NOMO-1 treated with dmso at 0.1 percent for 144 hours (cell line): Measurements from ENCODE around the gene ATG9B.
"Not testable (repeated sequence)": the region's sequence is repeated elsewhere in the genome, so short reads cannot be mapped to it uniquely, and the experiment has no call there.

Source experiments
- DNase-seq: peaks from one replicate; lab custom pipeline; 2025; ENCODE audit not compliant: unreplicated experiment; lab: John Stamatoyannopoulos, UW

Gene ATG9B

GRCh38 chr7:151058781-151059366, 34.6 kb upstream of the ATG9B start:
- no peak for DNase-seq

DNA sequence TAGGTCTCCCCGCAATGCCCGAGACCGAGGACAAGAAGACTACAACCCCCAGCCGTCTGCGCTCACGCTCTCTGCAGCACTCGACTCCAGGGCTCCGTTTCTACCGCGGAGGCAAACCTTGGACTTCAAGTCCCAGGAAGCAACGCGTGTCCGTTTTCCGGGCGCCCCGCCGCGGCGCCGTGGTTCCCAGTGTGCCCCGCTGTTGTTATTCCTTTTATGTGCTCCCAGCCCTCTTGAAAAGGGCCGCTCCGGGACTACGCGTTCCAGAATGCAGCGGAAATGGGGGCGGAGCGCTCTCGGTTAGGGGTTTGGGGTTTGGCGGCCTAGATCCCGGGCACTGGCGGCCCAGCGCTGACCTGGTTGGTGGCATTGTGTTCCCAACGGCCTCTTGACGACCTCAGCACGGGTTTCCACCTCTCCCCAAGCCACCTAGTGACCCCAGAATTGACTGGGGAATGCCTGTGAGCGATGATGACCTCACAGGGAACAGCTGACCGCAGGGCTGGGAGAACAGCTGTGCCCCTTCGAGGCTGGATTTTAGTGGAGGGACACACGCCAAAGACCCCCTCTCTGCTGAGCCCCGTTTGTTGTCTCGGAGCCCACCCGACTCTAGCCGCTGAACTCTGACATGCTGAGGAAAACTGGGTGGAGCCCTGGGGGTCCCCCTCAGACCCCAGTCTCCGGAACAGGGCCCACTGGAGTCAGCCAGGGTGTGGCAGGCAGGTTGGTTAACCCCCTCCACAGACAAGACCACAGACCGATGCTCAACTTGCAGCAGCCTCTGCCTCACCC, 33.9 kb upstream of the ATG9B start:
- peak; percentile 92 for DNase-seq

- DNase-seq = no peak
Measured at GRCh38 chr7:151057506-151057988, 33.3 kb upstream of the ATG9B start, which contains the start of gene CDK5. Gene CDK5 (minus strand): TSS chr7:151057897. CDS start chr7:151057848, 49 bp downstream.

- no peak for DNase-seq
Measured at GRCh38 chr7:151056666-151057505, 32.6 kb upstream of the ATG9B start.

- no peak for DNase-seq
Measured at GRCh38 chr7:151056283-151056665, 32.0 kb upstream of the ATG9B start.

DNA sequence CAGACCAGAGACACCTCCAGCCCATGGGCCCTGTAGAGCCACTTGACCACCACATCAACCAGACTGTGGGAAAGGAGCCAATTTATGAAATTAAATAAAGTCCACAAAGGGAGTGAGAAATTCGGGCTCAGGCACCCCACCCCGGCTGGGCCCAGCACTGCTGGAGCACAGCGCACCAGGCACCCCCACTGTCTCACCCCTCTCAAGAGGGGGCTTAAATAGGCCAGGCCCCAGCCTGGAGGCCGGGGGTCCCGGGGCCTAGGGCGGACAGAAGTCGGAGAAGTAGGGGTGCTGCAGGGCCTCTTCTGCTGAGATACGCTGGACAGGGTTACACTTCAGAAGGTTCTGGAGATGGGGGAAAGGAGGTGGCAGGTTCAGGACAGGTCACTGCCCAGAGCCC, 29.5 kb upstream of the ATG9B start:
- DNase-seq = no peak

DNA sequence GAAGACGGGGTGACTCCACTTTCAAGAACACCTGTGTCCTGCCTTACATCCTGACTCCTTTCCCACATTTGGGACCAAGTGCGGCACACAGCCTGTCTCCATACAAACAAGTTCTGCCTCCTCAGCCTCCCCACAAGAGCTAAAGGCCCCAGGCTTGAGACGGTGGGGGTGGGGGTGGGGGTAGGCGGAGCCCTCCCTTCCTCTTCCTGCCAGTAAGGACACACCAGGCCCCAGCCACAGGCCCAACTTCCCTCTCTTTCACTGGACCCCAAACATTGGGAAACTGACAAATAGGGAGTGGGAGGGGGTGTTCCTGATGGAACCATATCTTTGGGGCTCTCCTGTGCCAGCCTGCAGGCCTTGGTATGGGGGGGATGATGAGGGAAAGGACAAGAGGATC, 28.8 kb upstream of the ATG9B start:
- no peak for DNase-seq

GRCh38 chr7:151051108-151051507, 26.8 kb upstream of the ATG9B start:
- no peak for DNase-seq

DNA sequence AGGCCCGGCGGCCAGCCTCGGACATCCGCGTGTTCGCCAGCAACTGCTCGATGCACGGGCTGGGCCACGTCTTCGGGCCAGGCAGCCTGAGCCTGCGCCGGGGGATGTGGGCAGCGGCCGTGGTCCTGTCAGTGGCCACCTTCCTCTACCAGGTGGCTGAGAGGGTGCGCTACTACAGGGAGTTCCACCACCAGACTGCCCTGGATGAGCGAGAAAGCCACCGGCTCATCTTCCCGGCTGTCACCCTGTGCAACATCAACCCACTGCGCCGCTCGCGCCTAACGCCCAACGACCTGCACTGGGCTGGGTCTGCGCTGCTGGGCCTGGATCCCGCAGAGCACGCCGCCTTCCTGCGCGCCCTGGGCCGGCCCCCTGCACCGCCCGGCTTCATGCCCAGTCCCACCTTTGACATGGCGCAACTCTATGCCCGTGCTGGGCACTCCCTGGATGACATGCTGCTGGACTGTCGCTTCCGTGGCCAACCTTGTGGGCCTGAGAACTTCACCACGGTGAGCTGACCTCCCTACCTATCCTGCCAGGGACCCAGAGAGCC, 24.7 kb upstream of the ATG9B start:
- DNase-seq = no peak

DNA sequence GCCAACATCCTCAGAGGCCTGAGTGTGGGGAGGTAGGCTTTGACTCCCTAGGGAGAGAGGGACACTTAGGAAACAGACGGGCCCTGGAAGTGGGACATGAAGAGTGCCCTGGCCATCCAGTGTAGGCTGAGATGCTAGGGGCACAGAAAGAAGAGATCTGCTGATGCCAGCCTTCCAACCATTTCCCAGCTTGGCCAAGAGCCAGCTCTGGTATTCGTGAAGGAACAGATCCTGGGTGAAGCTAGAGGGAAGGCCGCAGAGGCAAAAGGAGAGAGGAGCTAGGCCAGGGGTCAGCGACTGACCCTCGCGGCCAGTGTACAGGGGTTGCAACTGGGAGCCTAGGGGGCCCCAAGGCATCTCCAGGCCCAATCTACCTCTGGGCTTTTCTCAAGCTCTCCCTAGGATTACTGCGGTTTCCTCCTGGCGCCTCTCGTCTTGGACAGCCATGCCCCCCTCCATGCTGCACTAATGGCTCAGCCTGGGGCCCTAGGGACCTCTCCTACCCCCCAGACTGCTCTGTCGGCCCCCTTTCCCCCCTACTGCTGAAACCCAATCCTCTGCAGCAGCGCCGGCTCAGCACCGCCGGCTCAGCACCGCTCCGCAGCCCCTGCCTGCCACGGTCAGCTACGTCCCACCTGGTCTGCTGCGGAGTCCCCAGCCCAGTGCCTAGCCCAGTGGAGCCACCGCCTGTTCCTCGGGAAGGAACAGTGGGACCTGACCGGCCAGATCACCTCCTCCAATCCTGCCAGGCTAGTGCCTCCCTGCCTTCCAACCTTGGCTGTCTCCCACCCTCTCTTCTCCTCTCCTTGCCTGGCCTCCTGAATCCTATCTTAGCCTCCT, 23.9 kb upstream of the ATG9B start, which contains the start of gene ASIC3:
ASIC3 (plus strand) TSS at position 556 of the 840 bp plus-strand sequence. CDS start 355 bp downstream, outside the sequence.
- no peak for DNase-seq

- DNase-seq = no peak
Measured at GRCh38 chr7:151046603-151047573, 22.6 kb upstream of the ATG9B start.

DNA sequence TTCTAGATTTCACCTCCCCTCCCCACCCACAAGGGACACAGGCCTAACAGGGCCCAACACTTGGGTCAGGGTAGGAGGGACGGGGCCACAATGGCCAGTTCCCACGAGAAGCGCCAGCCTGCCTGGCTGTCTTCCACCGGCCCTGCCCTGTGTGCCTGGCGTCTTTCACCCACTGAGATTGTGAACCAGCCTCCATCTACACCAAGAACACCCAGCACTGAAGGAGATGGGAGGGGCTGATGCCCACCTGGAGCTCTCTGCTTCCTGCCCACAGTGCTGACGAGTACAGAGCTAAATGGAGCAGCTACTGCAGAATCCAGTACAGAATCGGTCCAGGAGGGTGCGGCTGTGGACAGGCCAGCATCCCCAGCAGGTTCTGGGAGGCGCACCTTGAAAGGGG, 21.7 kb upstream of the ATG9B start:
- DNase-seq = no peak

DNA sequence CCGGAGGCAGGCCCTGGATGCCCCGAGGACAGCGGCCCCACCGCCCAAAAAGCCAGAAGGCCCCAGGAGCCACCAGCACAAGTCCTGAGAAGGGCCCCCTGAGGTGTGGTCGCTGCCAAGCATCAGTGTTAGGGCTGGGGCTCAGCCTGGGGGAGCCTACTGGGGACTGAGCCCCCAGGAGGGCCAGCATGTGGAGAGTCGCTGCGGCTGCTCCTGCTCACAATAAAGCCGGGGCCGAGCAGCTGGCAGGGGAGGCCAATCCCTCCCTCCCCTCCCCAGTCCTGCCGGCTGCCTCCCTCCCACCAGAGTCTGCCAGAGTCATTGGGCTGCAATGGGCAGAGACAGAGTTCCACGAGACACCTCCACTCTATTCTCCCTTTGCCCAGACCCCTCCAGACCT, 21.0 kb upstream of the ATG9B start:
- no peak for DNase-seq

- DNase-seq = no peak
Measured at GRCh38 chr7:151043959-151044358, 19.7 kb upstream of the ATG9B start.

- not testable (repeated sequence) for DNase-seq
Measured at GRCh38 chr7:151043449-151043848, 19.2 kb upstream of the ATG9B start.

- DNase-seq = no peak
Measured at GRCh38 chr7:151040616-151041375, 16.5 kb upstream of the ATG9B start.

- DNase-seq = no peak
Measured at GRCh38 chr7:151039850-151040548, 15.7 kb upstream of the ATG9B start.
